Endothelial cell (in vitro differentiated cells): ENCODE results near the gene SLMAP. TPM values are rescaled to one million over a fixed set of nuclear protein-coding genes. Genes with fewer than 3 reads are reported as not detected.

Experiments used
- DNase-seq: peaks from one replicate; pipeline ENCODE4 v3.0.0; 2021; ENCODE audit warnings: low spot score
- H3K27ac Mint-ChIP-seq: one replicate; pipeline ENCODE4 v1.8.0; 2021; ENCODE audit warnings: mixed read lengths, inconsistent platforms; ENCODE audit not compliant: unreplicated experiment
- H3K27me3 Mint-ChIP-seq: one replicate; pipeline ENCODE4 v1.8.0; 2021; ENCODE audit warnings: mild to moderate bottlenecking, moderate library complexity, mixed read lengths, inconsistent platforms; ENCODE audit not compliant: unreplicated experiment
- H3K36me3 Mint-ChIP-seq: one replicate; pipeline ENCODE4 v1.8.0; 2021; ENCODE audit warnings: mild to moderate bottlenecking, low read depth, mixed read lengths, inconsistent platforms; ENCODE audit not compliant: unreplicated experiment
- H3K4me1 Mint-ChIP-seq: one replicate; pipeline ENCODE4 v1.8.0; 2021; ENCODE audit warnings: mild to moderate bottlenecking, mixed read lengths, inconsistent platforms; ENCODE audit not compliant: unreplicated experiment
- H3K4me3 Mint-ChIP-seq: one replicate; pipeline ENCODE4 v1.8.0; 2021; ENCODE audit warnings: mild to moderate bottlenecking, mixed read lengths, inconsistent platforms; ENCODE audit not compliant: unreplicated experiment
- H3K9me3 Mint-ChIP-seq: one replicate; pipeline ENCODE4 v1.8.0; 2021; ENCODE audit warnings: mixed read lengths, inconsistent platforms; ENCODE audit not compliant: unreplicated experiment
- CTCF ChIP-seq: fragments of 200-600 bp; sonication (generic); IDR thresholded peaks from one replicate; pipeline ENCODE4 v1.5.0; 2021; ENCODE audit warnings: antibody characterized with exemption; ENCODE audit not compliant: unreplicated experiment
- total RNA-seq: library from RNA; stranded (reverse); fragmentation: NEBNext Ultra II Directional; extraction: Animal tissue kit (Norgen Biotek cat#: 25700); gene quantifications from one replicate; pipeline ENCODE4 v1.2.1, GENCODE V29; 2021; ENCODE audit not compliant: unreplicated experiment

SLMAP gene
- total RNA-seq, 1 donor from 2014 or later: 45.7 TPM

GRCh38 chr3:57838627-57839026, 82.5 kb downstream of the SLMAP start:
- no peak overlapping the region for H3K4me3 Mint-ChIP-seq
- no peaks in the 10 kb centered on the region for H3K9me3 Mint-ChIP-seq
- H3K36me3 Mint-ChIP-seq: no peaks in the 10 kb centered on the region
- no peak for TF ChIP-seq CTCF
- no peak for DNase-seq
- H3K27ac Mint-ChIP-seq: no peak overlapping the region
- H3K4me1 Mint-ChIP-seq: peaks cover 3% of the 10 kb centered on the region
- no peaks in the 10 kb centered on the region for H3K27me3 Mint-ChIP-seq

DNA sequence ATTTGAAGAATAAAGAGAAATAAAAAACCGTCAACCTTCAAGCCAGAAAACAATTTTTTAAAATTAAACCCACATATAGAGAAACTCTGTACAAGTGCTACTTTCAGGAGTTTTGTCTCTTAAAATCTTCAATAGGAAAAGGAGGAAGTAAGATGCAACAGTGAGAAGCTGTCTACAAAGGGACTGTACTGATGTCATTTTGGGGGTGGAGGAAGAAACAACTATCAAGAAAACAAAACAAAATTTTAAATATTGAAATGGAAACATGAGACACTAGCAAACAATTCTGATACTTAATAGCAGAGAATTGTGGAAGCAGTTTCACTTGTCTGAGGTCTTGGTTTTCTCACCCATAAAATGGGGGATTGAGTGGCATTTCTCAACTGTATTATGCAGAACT, 84.4 kb downstream of the SLMAP start:
- DNase-seq: no peak
- no peak for TF ChIP-seq CTCF
- H3K4me3 Mint-ChIP-seq: no peak overlapping the region
- H3K27ac Mint-ChIP-seq: no peak overlapping the region
- no peaks in the 10 kb centered on the region for H3K9me3 Mint-ChIP-seq
- peaks cover 3% of the 10 kb centered on the region for H3K4me1 Mint-ChIP-seq
- no peaks in the 10 kb centered on the region for H3K27me3 Mint-ChIP-seq
- H3K36me3 Mint-ChIP-seq: no peaks in the 10 kb centered on the region

GRCh38 chr3:57841818-57842217, 85.7 kb downstream of the SLMAP start:
- TF ChIP-seq CTCF: no peak
- Mint-ChIP-seq H3K27ac (no peak overlapping the region), H3K4me3 (no peak overlapping the region), H3K36me3 (no peaks in the 10 kb centered on the region), H3K9me3 (no peaks in the 10 kb centered on the region), H3K4me1 (peaks cover 3% of the 10 kb centered on the region), H3K27me3 (no peaks in the 10 kb centered on the region)
- no peak for DNase-seq

GRCh38 chr3:57848177-57848738, 92.1 kb downstream of the SLMAP start:
- Mint-ChIP-seq H3K4me3 (no peak overlapping the region), H3K27me3 (no peaks in the 10 kb centered on the region), H3K27ac (peak overlapping the region; percentile 17), H3K4me1 (no peaks in the 10 kb centered on the region), H3K36me3 (no peaks in the 10 kb centered on the region), H3K9me3 (no peaks in the 10 kb centered on the region)
- DNase-seq: no peak
- no peak for TF ChIP-seq CTCF

DNA sequence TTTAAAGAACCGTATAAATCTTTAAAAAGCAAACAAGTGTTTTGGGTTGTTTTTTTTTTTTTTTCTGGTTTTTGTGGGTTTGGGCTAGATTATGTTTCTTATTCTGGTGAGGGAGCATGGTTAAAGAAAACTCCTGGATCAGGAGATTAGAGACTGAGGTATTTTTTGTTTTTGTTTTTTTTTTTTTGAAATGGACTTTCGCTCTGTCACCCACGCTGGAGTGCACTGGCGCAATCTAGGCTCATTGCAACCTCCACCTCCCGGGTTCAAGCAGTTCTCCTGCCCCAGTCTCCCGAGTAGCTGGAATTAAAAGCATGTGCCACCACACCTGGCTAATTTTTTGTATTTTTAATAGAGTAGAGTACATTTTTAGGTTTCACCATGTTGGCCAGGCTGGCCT, 95.2 kb downstream of the SLMAP start:
- no peak overlapping the region for H3K4me3 Mint-ChIP-seq

More for the DNA sequence above, 95.2 kb downstream of the SLMAP start:
- Mint-ChIP-seq H3K4me1 (no peaks in the 10 kb centered on the region), H3K27ac (no peak overlapping the region), H3K9me3 (no peaks in the 10 kb centered on the region), H3K27me3 (no peaks in the 10 kb centered on the region), H3K36me3 (no peaks in the 10 kb centered on the region)
- DNase-seq: no peak
- TF ChIP-seq CTCF: no peak
